Left lung (tissue), 10 donors: Measurements from ENCODE around the gene BAZ1A. TPM values are rescaled to one million over a fixed set of nuclear protein-coding genes. Genes with fewer than 3 reads are reported as not detected.
A peak's percentile ranks its signal among the peaks of the same experiment; 100 is the strongest.

Experiments
- ATAC-seq: fragments of 200-7000 bp; cut with Tn5 transposase; one replicate; pipeline ENCODE4 v1.9.1; 2020; ENCODE audit warnings: moderate library complexity
- DNase-seq, 4 donors: peaks; one replicate each; pipeline ENCODE4 v3.0.0-alpha.2; 2013 to 2020
- H3K27ac ChIP-seq, 2 donors: fragments of 200-600 bp; sonication (generic) in 1 of 2; one replicate each; pipeline versions ENCODE4 v1.5.0 to v1.8.0; 2020 to 2021
- H3K27me3 ChIP-seq, 2 donors: fragments of 200-600 bp; sonication (generic) in 1 of 2; one replicate each; pipeline versions ENCODE4 v1.5.0 to v1.8.0; 2020 to 2021
- H3K36me3 ChIP-seq, 2 donors: fragments of 200-600 bp; sonication (generic) in 1 of 2; one replicate each; pipeline versions ENCODE4 v1.5.0 to v1.8.0; 2020 to 2021
- H3K4me1 ChIP-seq, 2 donors: fragments of 200-600 bp; one replicate each; pipeline ENCODE4 v1.8.0; 2021
- H3K4me3 ChIP-seq, 2 donors: fragments of 200-600 bp; sonication (generic) in 1 of 2; one replicate each; pipeline versions ENCODE4 v1.5.0 to v1.8.0; 2020 to 2021; ENCODE audit warnings: mild to moderate bottlenecking in 1 of 2
- H3K9me3 ChIP-seq, 2 donors: fragments of 200-600 bp; sonication (generic) in 1 of 2; one replicate each; pipeline versions ENCODE4 v1.5.0 to v1.8.0; 2020 to 2021
- CTCF ChIP-seq, 2 donors: fragments of 200-600 bp; sonication (generic) in 1 of 2; IDR thresholded peaks; one replicate each; pipeline versions ENCODE4 v1.5.0 to v1.8.0; 2021; ENCODE audit warnings: antibody characterized with exemption in 2 of 2
- intact Hi-C, 2 donors: fragments of 100-400 bp; cut with DNase I; formaldehyde crosslinking; loops; one replicate each; pipeline versions ENCODE4 v1.11.2 to v1.14.2; 2022
- polyA plus RNA-seq, 6 donors: library from polyadenylated mRNA; unstranded; fragments of 120-200 nt; gene quantifications; one replicate each; pipeline ENCODE4 v1.2.1, GENCODE V29; 2013; ENCODE audit not compliant: insufficient read length in 6 of 6
- total RNA-seq, 2 donors: library from RNA; stranded (reverse); fragmentation: NEBNext Ultra II Directional; extraction: Animal tissue kit (Norgen Biotek cat#: 25700); gene quantifications; one replicate each; pipeline ENCODE4 v1.2.1, GENCODE V29; 2021
- donor health status: DM: no; HTN: yes; CAD: no.
- donor health status: DM: no; HTN: no; CAD: no.

BAZ1A gene
- total and polyA plus RNA-seq, 8 donors, result 30.4 to 50.4 (median 33.9) TPM

- H3K4me3 ChIP-seq, result no peak overlapping the region
- no peak for ATAC-seq
- H3K27ac ChIP-seq, result no peak overlapping the region
- H3K9me3 ChIP-seq, result no peaks in the 10 kb centered on the region
- H3K27me3 ChIP-seq, result no peaks in the 10 kb centered on the region
- DNase-seq, result no peak
- intact Hi-C loops, result no loop called here
- no peak for TF ChIP-seq CTCF (IDR thresholded peaks at IDR 0.05)
- no peaks in the 10 kb centered on the region for H3K4me1 ChIP-seq
- H3K36me3 ChIP-seq, result no peaks in the 10 kb centered on the region
Measured at GRCh38 chr14:34888186-34888585, 13.0 kb upstream of the BAZ1A start.

GRCh38 chr14:34883954-34884353 lies 8.8 kb upstream of the BAZ1A start:
- no peak overlapping the region for H3K4me3 ChIP-seq
- intact Hi-C loops, result no loop called here
- DNase-seq (no peak), ATAC-seq (no peak)
- no peaks in the 10 kb centered on the region for H3K27me3 ChIP-seq
- H3K36me3 ChIP-seq, result no peaks in the 10 kb centered on the region
- H3K9me3 ChIP-seq, result no peaks in the 10 kb centered on the region
- H3K27ac ChIP-seq, result no peak overlapping the region
- TF ChIP-seq CTCF (IDR thresholded peaks at IDR 0.05), result no peak
- H3K4me1 ChIP-seq, result no peaks in the 10 kb centered on the region

- intact Hi-C loops, result no loop called here
- Histone ChIP-seq H3K4me3 (peak overlapping the region; percentile 84 to 93), H3K36me3 (no peaks in the 10 kb centered on the region), H3K27ac (peak overlapping the region; percentile 99 to 100), H3K4me1 (peaks cover 4 to 40% of the 10 kb centered on the region in 2 donors), H3K27me3 (no peaks in the 10 kb centered on the region), H3K9me3 (no peaks in the 10 kb centered on the region)
- no peak for TF ChIP-seq CTCF (IDR thresholded peaks at IDR 0.05)
- DNase-seq (peak in 3 of 4 donors; percentile 59 to 90 (median 63)), ATAC-seq (peak; percentile 27)
Measured at GRCh38 chr14:34874386-34875030, 652 bp downstream of the BAZ1A start.

GRCh38 chr14:34873589-34874385 lies 1.4 kb downstream of the BAZ1A start:
- ATAC-seq, result peak; percentile 83
- Histone ChIP-seq H3K9me3 (no peaks in the 10 kb centered on the region), H3K36me3 (no peaks in the 10 kb centered on the region), H3K4me1 (peaks cover 4 to 40% of the 10 kb centered on the region in 2 donors), H3K27me3 (no peaks in the 10 kb centered on the region), H3K4me3 (peak overlapping the region; percentile 84 to 93), H3K27ac (peak overlapping the region; percentile 99 to 100)
- intact Hi-C loops, result no loop called here
- no peak for TF ChIP-seq CTCF (IDR thresholded peaks at IDR 0.05)
- DNase-seq, result peak; percentile 82 to 96 (median 88)
